Neuron (in vitro differentiated cells): ENCODE data around the gene ABLIM2.

Experiments
- H2AFZ ChIP-seq: one replicate; pipeline ENCODE4 v1.6.1; 2013; ENCODE audit warnings: low read depth, mild to moderate bottlenecking, inconsistent platforms, low read length, moderate library complexity
- H3K27me3 ChIP-seq: one replicate; pipeline ENCODE4 v1.6.1; 2013; ENCODE audit warnings: low read length; ENCODE audit not compliant: insufficient read depth
- H3K36me3 ChIP-seq: one replicate; pipeline ENCODE4 v1.6.1; 2013; ENCODE audit warnings: low read length; ENCODE audit not compliant: insufficient read depth
- H3K4me1 ChIP-seq: one replicate; pipeline ENCODE4 v1.6.1; 2013; ENCODE audit warnings: low read length; ENCODE audit not compliant: insufficient read depth
- H3K4me3 ChIP-seq: 2 replicates; pipeline ENCODE4 v1.5.1; 2013; ENCODE audit warnings: mild to moderate bottlenecking, low read length, moderate library complexity
- H3K9me3 ChIP-seq: one replicate; pipeline ENCODE4 v1.6.1; 2013; ENCODE audit warnings: low read length

Gene ABLIM2

GRCh38 chr4:7984286-7984925 lies 174.2 kb downstream of the ABLIM2 start:
- peaks cover 4% of the 10 kb centered on the region for H3K4me1 ChIP-seq
- no peaks in the 10 kb centered on the region for H3K36me3 ChIP-seq
- H3K9me3 ChIP-seq, result no peaks in the 10 kb centered on the region
- no peak overlapping the region for H3K4me3 ChIP-seq
- H3K27me3 ChIP-seq, result peaks cover 6% of the 10 kb centered on the region
- no peak overlapping the region for H2AFZ ChIP-seq

- Histone ChIP-seq H3K9me3 (no peaks in the 10 kb centered on the region), H3K4me3 (no peak overlapping the region), H2AFZ (no peak overlapping the region), H3K4me1 (peaks cover 4% of the 10 kb centered on the region), H3K27me3 (peaks cover 12% of the 10 kb centered on the region), H3K36me3 (no peaks in the 10 kb centered on the region)
Observed at GRCh38 chr4:7983296-7983695, 175.3 kb downstream of the ABLIM2 start.

DNA sequence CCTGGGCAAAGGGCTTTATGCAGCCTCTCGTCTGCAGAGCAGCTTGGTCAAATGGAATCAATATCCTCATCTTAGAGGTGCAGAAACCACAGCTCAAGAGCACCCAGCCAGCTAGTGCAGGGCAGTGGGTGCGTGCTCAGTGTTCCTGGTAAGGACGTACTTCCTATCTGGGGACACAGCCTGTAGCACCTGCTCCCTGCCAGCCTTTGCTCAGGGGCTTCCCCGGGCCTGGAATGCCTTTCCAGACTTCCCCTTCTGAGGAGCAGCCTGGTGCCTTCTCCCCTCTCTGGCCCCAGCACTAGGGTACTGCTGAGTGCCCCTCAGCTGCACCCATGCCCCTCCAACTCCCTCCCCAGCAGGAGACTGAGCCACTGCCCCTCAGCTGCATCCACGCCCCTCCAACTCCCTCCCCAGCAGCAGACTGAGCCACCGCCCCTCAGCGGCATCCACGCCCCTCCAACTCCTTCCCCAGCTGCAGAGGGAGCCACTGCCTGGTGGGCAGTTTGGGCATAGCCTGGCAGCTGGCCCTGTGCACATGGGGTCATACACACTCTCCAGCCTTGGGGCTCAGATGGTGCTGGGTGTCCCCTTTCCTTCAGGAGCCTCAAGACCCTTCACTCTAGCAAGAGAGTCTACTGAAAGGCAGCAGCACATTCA lies 176.7 kb downstream of the ABLIM2 start:
- Histone ChIP-seq H3K4me3 (no peak overlapping the region), H3K36me3 (no peaks in the 10 kb centered on the region), H3K4me1 (peaks cover 4% of the 10 kb centered on the region), H3K27me3 (peaks cover 12% of the 10 kb centered on the region), H2AFZ (no peak overlapping the region), H3K9me3 (no peaks in the 10 kb centered on the region)

DNA sequence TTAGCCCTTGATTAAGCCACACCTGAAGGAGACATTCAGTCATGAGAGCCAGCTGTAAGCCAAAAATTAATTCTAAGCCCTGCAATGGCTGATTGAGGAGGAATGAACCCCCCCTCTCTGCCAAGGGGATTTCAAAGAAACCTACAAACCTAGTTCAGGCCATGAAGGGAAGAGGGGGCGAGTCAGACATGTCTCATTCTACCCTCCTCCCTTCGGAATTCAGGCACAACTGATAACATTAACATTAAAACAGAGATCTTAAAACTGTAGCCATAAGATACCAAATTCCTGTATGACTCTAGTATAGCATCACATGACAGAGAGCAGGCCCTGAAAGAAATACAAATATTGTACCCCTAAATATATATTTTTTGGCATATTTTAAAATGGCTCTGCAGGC lies 178.6 kb downstream of the ABLIM2 start:
- H3K27me3 ChIP-seq, result peaks cover 12% of the 10 kb centered on the region
- no peak overlapping the region for H3K4me3 ChIP-seq
- H3K4me1 ChIP-seq, result no peaks in the 10 kb centered on the region
- no peaks in the 10 kb centered on the region for H3K36me3 ChIP-seq
- no peaks in the 10 kb centered on the region for H3K9me3 ChIP-seq
- no peak overlapping the region for H2AFZ ChIP-seq

DNA sequence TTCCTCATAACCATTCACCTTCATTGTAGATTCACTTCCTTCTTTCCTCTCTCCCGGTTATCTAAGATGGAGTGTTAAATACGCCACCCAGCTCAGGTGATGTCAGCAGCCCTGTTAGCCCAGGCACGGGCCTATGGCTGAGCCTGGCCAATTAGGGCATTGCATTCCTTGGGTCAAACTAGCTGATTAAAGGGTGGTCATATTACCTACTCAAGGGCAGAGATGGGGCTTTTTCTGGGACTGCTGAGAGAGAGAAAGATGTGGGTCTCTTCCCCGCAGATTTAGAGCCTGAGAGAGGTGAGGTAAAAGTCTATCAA lies 179.0 kb downstream of the ABLIM2 start:
- Histone ChIP-seq H2AFZ (no peak overlapping the region), H3K4me3 (no peak overlapping the region), H3K9me3 (no peaks in the 10 kb centered on the region), H3K4me1 (no peaks in the 10 kb centered on the region), H3K36me3 (no peaks in the 10 kb centered on the region), H3K27me3 (peaks cover 9% of the 10 kb centered on the region)

- Histone ChIP-seq H3K4me3 (no peak overlapping the region), H3K9me3 (no peaks in the 10 kb centered on the region), H3K4me1 (no peaks in the 10 kb centered on the region), H2AFZ (no peak overlapping the region), H3K36me3 (no peaks in the 10 kb centered on the region), H3K27me3 (peaks cover 9% of the 10 kb centered on the region)
Observed at GRCh38 chr4:7978907-7979651, 179.5 kb downstream of the ABLIM2 start.

GRCh38 chr4:7978489-7978888 lies 180.1 kb downstream of the ABLIM2 start:
- no peaks in the 10 kb centered on the region for H3K36me3 ChIP-seq
- H2AFZ ChIP-seq, result no peak overlapping the region
- no peaks in the 10 kb centered on the region for H3K4me1 ChIP-seq

DNA sequence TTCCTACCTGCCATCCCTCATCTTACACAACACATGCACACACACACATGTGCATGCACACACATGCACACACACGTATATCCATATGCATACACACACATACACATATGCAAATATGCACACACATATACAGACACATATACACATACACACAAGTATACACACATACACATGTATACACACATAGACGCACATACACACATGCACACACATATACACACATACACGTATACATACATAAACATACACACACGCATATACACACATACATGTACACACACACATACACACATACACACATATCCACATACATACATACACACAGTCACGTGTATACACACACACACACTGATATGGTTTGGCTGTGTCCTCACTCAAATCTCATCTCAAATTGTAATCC lies 182.0 kb downstream of the ABLIM2 start:
- Histone ChIP-seq H3K9me3 (no peaks in the 10 kb centered on the region), H3K36me3 (no peaks in the 10 kb centered on the region), H3K4me1 (no peaks in the 10 kb centered on the region), H3K27me3 (peaks cover 9% of the 10 kb centered on the region), H3K4me3 (no peak overlapping the region), H2AFZ (no peak overlapping the region)

More at GRCh38 chr4:7978489-7978888, 180.1 kb downstream of the ABLIM2 start:
- H3K9me3 ChIP-seq, result no peaks in the 10 kb centered on the region
- peaks cover 9% of the 10 kb centered on the region for H3K27me3 ChIP-seq
- no peak overlapping the region for H3K4me3 ChIP-seq

- Histone ChIP-seq H2AFZ (no peak overlapping the region), H3K4me1 (no peaks in the 10 kb centered on the region), H3K36me3 (no peaks in the 10 kb centered on the region), H3K4me3 (no peak overlapping the region), H3K27me3 (peaks cover 9% of the 10 kb centered on the region), H3K9me3 (no peaks in the 10 kb centered on the region)
Observed at GRCh38 chr4:7976025-7976424, 182.6 kb downstream of the ABLIM2 start.

- H3K4me3 ChIP-seq, result no peak overlapping the region
- H3K27me3 ChIP-seq, result peaks cover 6% of the 10 kb centered on the region
- no peaks in the 10 kb centered on the region for H3K9me3 ChIP-seq
- peaks cover 7% of the 10 kb centered on the region for H3K4me1 ChIP-seq
- no peaks in the 10 kb centered on the region for H3K36me3 ChIP-seq
- H2AFZ ChIP-seq, result no peak overlapping the region
Observed at GRCh38 chr4:7974425-7974824, 184.2 kb downstream of the ABLIM2 start.

DNA sequence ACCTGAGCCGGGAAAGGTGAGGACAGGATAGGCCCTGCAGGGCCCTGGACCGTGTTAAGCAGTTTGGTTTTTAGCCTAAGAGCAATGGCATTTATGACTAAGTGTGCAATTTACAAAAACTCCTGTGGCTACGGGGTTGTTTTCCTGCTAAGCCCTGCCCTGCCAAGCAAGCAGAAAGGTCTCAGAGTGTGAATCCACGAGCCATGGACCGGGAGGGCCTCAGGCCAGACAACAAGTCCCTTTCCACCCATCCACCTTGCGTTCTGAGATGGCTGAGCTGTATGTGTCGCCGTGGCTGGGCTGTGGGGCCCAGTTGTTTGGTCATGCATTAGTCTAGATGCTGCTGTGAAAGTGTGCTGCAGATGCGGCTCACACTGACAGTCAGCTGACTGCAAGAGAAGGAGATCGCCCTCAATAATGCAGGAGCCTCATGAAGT lies 185.1 kb downstream of the ABLIM2 start:
- H3K9me3 ChIP-seq, result no peaks in the 10 kb centered on the region
- no peak overlapping the region for H2AFZ ChIP-seq
- H3K36me3 ChIP-seq, result no peaks in the 10 kb centered on the region
- H3K27me3 ChIP-seq, result no peaks in the 10 kb centered on the region
- H3K4me3 ChIP-seq, result no peak overlapping the region
- peaks cover 7% of the 10 kb centered on the region for H3K4me1 ChIP-seq

DNA sequence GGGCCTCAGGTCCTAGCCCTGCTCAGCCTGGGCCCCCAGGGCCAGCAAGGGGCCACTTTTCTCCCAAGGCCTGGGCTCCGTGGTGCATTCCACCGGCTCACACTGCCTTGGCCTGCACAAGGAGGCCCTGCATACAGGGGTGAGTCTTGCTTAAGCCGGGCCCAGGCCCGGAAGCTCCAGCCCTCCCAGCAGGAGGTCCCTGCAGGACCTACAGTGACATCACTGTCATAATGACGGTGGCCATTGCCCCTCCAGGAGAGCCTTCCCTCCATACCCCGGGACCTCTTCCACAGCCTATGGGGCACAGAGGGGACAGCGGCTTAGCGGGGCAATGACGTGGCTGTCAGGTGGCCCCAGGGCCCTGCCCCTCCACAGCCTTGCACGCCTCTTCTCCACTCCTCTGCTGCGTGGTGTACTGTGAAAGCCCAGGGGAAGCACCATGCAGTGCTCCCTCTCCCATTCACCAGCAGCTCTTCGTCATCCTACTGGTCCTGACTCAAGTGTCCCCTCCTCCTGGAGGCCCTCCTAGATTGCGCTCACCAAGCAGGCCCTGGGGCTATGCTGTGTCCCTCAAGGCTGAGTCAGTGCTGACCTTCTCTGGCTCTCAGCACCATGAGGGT lies 186.6 kb downstream of the ABLIM2 start:
- H3K27me3 ChIP-seq, result no peaks in the 10 kb centered on the region
- no peak overlapping the region for H2AFZ ChIP-seq
- H3K4me1 ChIP-seq, result peaks cover 12% of the 10 kb centered on the region
- no peak overlapping the region for H3K4me3 ChIP-seq
- no peaks in the 10 kb centered on the region for H3K9me3 ChIP-seq
- no peaks in the 10 kb centered on the region for H3K36me3 ChIP-seq

- H3K27me3 ChIP-seq, result no peaks in the 10 kb centered on the region
- no peaks in the 10 kb centered on the region for H3K36me3 ChIP-seq
- no peak overlapping the region for H3K4me3 ChIP-seq
- no peaks in the 10 kb centered on the region for H3K9me3 ChIP-seq
- no peak overlapping the region for H2AFZ ChIP-seq
- peaks cover 14% of the 10 kb centered on the region for H3K4me1 ChIP-seq
Observed at GRCh38 chr4:7971159-7971631, 187.4 kb downstream of the ABLIM2 start.
